HepG2 (cell line): Measurements from ENCODE around the gene PRKACG. TPM values are rescaled to one million over a fixed set of nuclear protein-coding genes. Genes with fewer than 3 reads are reported as not detected.

Source experiments
- ATAC-seq: fragments of 200-7000 bp; cut with Tn5 transposase; 3 replicates; pipeline ENCODE4 v1.9.1; 2020; ENCODE audit warnings: mild to moderate bottlenecking, moderate library complexity
- BruUV-seq: library from RNA; stranded (reverse); fragments of 400-500 nt; replicated peaks from 2 replicates; lab custom pipeline; 2021; lab: Mats Ljungman, UMichigan
- CTCF ChIA-PET: fragments of 300-600 bp; formaldehyde crosslinking; extraction: SDS; loops from one replicate; lab custom pipeline; 2021; ENCODE audit warnings: low total read pairs, inconsistent platforms, low intra/inter-chr PET ratio; lab: Yijun Ruan, JAX
- POLR2A ChIA-PET: fragments of 350-600 bp; sonication (Branson Sonifier 250); formaldehyde crosslinking; loops from one replicate; lab custom pipeline; 2020; ENCODE audit warnings: antibody characterized with exemption, inconsistent platforms; lab: Yijun Ruan, JAX
- DNase-seq: peaks from one replicate; pipeline ENCODE4 v3.0.0-alpha.2; 2015; ENCODE audit warnings: low spot score
- FAIRE-seq: peaks from 3 replicates; lab custom pipeline; 2011; peaks lifted over from hg19 to GRCh38; lab: Jason Lieb, UNC
- H2AFZ ChIP-seq: one replicate; pipeline ENCODE4 v1.6.1; 2011; ENCODE audit warnings: low read length, inconsistent platforms
- H3K27ac ChIP-seq: fragments of 300-600 bp; 3 replicates; pipeline ENCODE4 v1.8.0; 2011; ENCODE audit warnings: mixed run types, mild to moderate bottlenecking, mixed read lengths, low read length, inconsistent platforms; ENCODE audit not compliant: insufficient read depth; ENCODE audit errors: extremely low read length
- H3K27me3 ChIP-seq, 2 experiments: fragments of 200-600 bp in 1 of 2; 2 replicates in 1 of 2; 3 replicates in 1 of 2; pipeline versions ENCODE4 v1.6.0 to v1.8.0; 2011; ENCODE audit warnings: low read length in 2 of 2, mild to moderate bottlenecking in 2 of 2, moderate library complexity in 2 of 2, inconsistent platforms in 1 of 2; ENCODE audit not compliant: insufficient read depth in 2 of 2, control insufficient read depth in 1 of 2
- H3K36me3 ChIP-seq, 2 experiments: fragments of 200-600 bp in 1 of 2; replicated peaks in 1 of 2; 2 replicates in 1 of 2; 3 replicates in 1 of 2; pipeline versions ENCODE4 v1.5.1 to v1.8.0; 2011; ENCODE audit warnings: low read length in 2 of 2, inconsistent platforms in 1 of 2; ENCODE audit not compliant: insufficient read depth in 2 of 2, control insufficient read depth in 1 of 2
- H3K4me1 ChIP-seq: 2 replicates; pipeline ENCODE4 v1.5.1; 2012; ENCODE audit warnings: low read length, inconsistent platforms; ENCODE audit not compliant: insufficient read depth
- H3K4me2 ChIP-seq: 2 replicates; pipeline ENCODE4 v1.6.0; 2011; ENCODE audit warnings: low read depth, low read length, inconsistent platforms
- H3K4me3 ChIP-seq, 3 experiments: fragments of 200-600 bp in 1 of 3; sonication (generic), shearing (Covaris generic) in 1 of 3; replicated peaks in 1 of 3; 2 replicates each; pipeline ENCODE4 v1.5.1; 2011 to 2016; ENCODE audit warnings: low read length in 3 of 3, inconsistent platforms in 2 of 3, low read depth in 2 of 3, mild to moderate bottlenecking in 2 of 3, control low read depth in 1 of 3, mixed read lengths in 1 of 3; ENCODE audit not compliant: insufficient read depth in 1 of 3
- H3K79me2 ChIP-seq: one replicate; pipeline ENCODE4 v1.6.1; 2011; ENCODE audit warnings: low read length, inconsistent platforms; ENCODE audit not compliant: insufficient read depth
- H3K9ac ChIP-seq: 2 replicates; pipeline ENCODE4 v1.6.0; 2011; ENCODE audit warnings: mild to moderate bottlenecking, low read depth, low read length, inconsistent platforms; ENCODE audit not compliant: insufficient read depth
- H3K9me3 ChIP-seq: 2 replicates; pipeline ENCODE4 v1.5.1; 2012; ENCODE audit warnings: mild to moderate bottlenecking, low read length
- H4K20me1 ChIP-seq: 2 replicates; pipeline ENCODE4 v1.6.0; 2011; ENCODE audit warnings: inconsistent platforms, mild to moderate bottlenecking, low read length, moderate library complexity; ENCODE audit not compliant: insufficient read depth
- EHMT2 ChIP-seq: fragments of 200-600 bp; sonication (generic); IDR thresholded peaks from 2 replicates; pipeline ENCODE4 v1.7.0; 2017; ENCODE audit warnings: antibody characterized with exemption, low read depth, low read length, borderline replicate concordance
- GFI1 ChIP-seq: sonication (generic); formaldehyde crosslinking; IDR thresholded peaks from 2 replicates; pipeline ENCODE4 v1.5.0; 2020; ENCODE audit warnings: missing genetic modification reagents, mild to moderate bottlenecking, borderline replicate concordance
- KAT2B ChIP-seq: fragments of 150-350 bp; IDR thresholded peaks from 2 replicates; pipeline ENCODE4 v1.6.1; 2014; ENCODE audit warnings: low read depth, low read length, borderline replicate concordance
- NR3C1 ChIP-seq: sonication (generic); formaldehyde crosslinking; IDR thresholded peaks from 2 replicates; pipeline ENCODE4 v1.4.0; 2020; ENCODE audit warnings: missing genetic modification reagents
- RARG ChIP-seq: sonication (generic); formaldehyde crosslinking; IDR thresholded peaks from 2 replicates; pipeline ENCODE4 v1.4.0; 2020; ENCODE audit warnings: low read depth, mild to moderate bottlenecking, missing genetic modification reagents
- RBM39 ChIP-seq: fragments of 200-400 bp; formaldehyde crosslinking; IDR thresholded peaks from one replicate; pipeline ENCODE4 v1.6.1; 2018; ENCODE audit warnings: antibody characterized with exemption, mild to moderate bottlenecking, low read depth, low read length; ENCODE audit not compliant: poor library complexity, severe bottlenecking
- RFX3 ChIP-seq: IDR thresholded peaks from 2 replicates; pipeline ENCODE4 v1.6.1; 2016; ENCODE audit warnings: missing biosample characterization, missing genetic modification reagents
- TBX3 ChIP-seq: fragments of 450-650 bp; IDR thresholded peaks from 2 replicates; pipeline ENCODE4 v1.6.1; 2017; ENCODE audit warnings: antibody characterized with exemption, mild to moderate bottlenecking, inconsistent platforms, borderline replicate concordance
- ZBTB43 ChIP-seq: sonication (generic); formaldehyde crosslinking; conservative IDR thresholded peaks from 2 replicates; pipeline ENCODE4 v1.4.0; 2020; ENCODE audit warnings: missing genetic modification reagents
- ZNF121 ChIP-seq: sonication (generic); formaldehyde crosslinking; IDR thresholded peaks from 2 replicates; pipeline ENCODE4 v1.5.0; 2020; ENCODE audit warnings: mild to moderate bottlenecking, missing genetic modification reagents
- ZNF580 ChIP-seq: IDR thresholded peaks from 2 replicates; pipeline ENCODE4 v1.6.1; 2016; ENCODE audit warnings: low read depth, borderline replicate concordance
- ZNF770 ChIP-seq: sonication (generic); formaldehyde crosslinking; IDR thresholded peaks from 2 replicates; pipeline ENCODE4 v1.5.0; 2020; ENCODE audit warnings: mild to moderate bottlenecking, missing genetic modification reagents
- WGBS: methylation state at CpG from one replicate; pipeline ENCODE4 v1.1.6; 2017; ENCODE audit warnings: low lambda C conversion rate; 5-methylcytosine and 5-hydroxymethylcytosine counted together
- in situ Hi-C: cut with HindIII; loops from 2 replicates; pipeline ENCODE4 v1.10.0; 2017; ENCODE audit warnings: low pct_unique_long_range_greater_than_20kb; ENCODE audit not compliant: extremely low pct_ligation_motif_present
- intact Hi-C: fragments of 100-400 bp; cut with micrococcal nuclease; formaldehyde crosslinking; loops from one replicate; pipeline ENCODE4 v1.10.0; 2022; ENCODE audit not compliant: unreplicated experiment
- polyA plus RNA-seq, 8 experiments: library from polyadenylated mRNA; depleted of rRNA in 3 of 8; stranded (reverse) in 7 of 8; unstranded in 1 of 8; fragments of >200 nt; fragmentation: Illumina TruSeq in 4 of 8; extraction: Trizol in 4 of 8; gene quantifications; 2 replicates each; pipeline versions ENCODE4 v1.2.1 to v1.2.3, GENCODE V29; 2011 to 2016; ENCODE audit warnings: low read depth in 4 of 8, missing spikeins in 1 of 8, mixed read lengths in 1 of 8; ENCODE audit not compliant: insufficient read depth in 1 of 8
- total RNA-seq, 5 experiments: library from RNA; depleted of rRNA; stranded (reverse); fragments of >200 nt; fragmentation: Illumina TruSeq; extraction: Trizol; gene quantifications; 2 replicates each; pipeline ENCODE4 v1.2.3, GENCODE V29; 2016; ENCODE audit warnings: low read depth in 1 of 5

The PRKACG gene
- total and polyA plus RNA-seq, 2 of the 13 experiments (the other 11 are each of a cell fraction or from before 2014, with no cell fraction given) = not detected

GRCh38 chr9:69035438-69036308 is 21.8 kb upstream of the PRKACG start, which contains the start of gene FXN (continued):
- no peak for TF ChIP-seq NR3C1
- TF ChIP-seq KAT2B = no peak
- no peak for TF ChIP-seq RFX3 (CRISPR knock-in tag)
- peak; percentile 86 for TF ChIP-seq ZBTB43 (CRISPR knock-in tag)
- TF ChIP-seq GFI1 (CRISPR knock-in tag) = peak; percentile 61; the same call in 1 of the 2 replicates
- TF ChIP-seq EHMT2 = no peak
- TF ChIP-seq, all 625 proteins: peak for 266

- FAIRE-seq (no peak), DNase-seq (no peak), ATAC-seq (no peak)
- Histone ChIP-seq H3K27me3 (no peaks in the 10 kb centered on the region), H3K9me3 (peaks cover 5% of the 10 kb centered on the region), H3K27ac (no peak overlapping the region), H3K4me1 (peaks cover 21% of the 10 kb centered on the region), H2AFZ (no peak overlapping the region), H4K20me1 (no peaks in the 10 kb centered on the region), H3K4me2 (no peak overlapping the region), H3K4me3 (no peak overlapping the region), H3K79me2 (peaks cover 31% of the 10 kb centered on the region), H3K36me3 (no peaks in the 10 kb centered on the region), H3K9ac (no peak overlapping the region)
- no TSS peak for BruUV-seq
- intact Hi-C loops (no loop called here), in situ Hi-C loops (no loop called here)
- CTCF ChIA-PET = no interaction called here
- POLR2A ChIA-PET = no interaction called here
- TF ChIP-seq ZNF580 (CRISPR knock-in tag) (no peak), ZNF770 (CRISPR knock-in tag) (peak; percentile 76; the same call in 1 of the 2 replicates), TBX3 (peak; percentile 45; the same call in 1 of the 2 replicates), RARG (CRISPR knock-in tag) (no peak), RBM39 (no peak), ZNF121 (CRISPR knock-in tag) (0 out of 2 replicates have a peak, but pooled peaks have one; percentile 31)
- 0% methylated on average over 2 of the region's 2 CpGs for WGBS
These were observed 20.2 kb upstream of the PRKACG start for GRCh38 chr9:69034071-69034470.
